ENCODE results near the gene GATA1.

GATA1 gene

GRCh38 chrX:48784726-48785125 lies 1.7 kb upstream of the GATA1 start:
- in situ Hi-C loops (cut with MboI; ENCODE audit: low sequenced_read_pairs) = no loop called here

DNA sequence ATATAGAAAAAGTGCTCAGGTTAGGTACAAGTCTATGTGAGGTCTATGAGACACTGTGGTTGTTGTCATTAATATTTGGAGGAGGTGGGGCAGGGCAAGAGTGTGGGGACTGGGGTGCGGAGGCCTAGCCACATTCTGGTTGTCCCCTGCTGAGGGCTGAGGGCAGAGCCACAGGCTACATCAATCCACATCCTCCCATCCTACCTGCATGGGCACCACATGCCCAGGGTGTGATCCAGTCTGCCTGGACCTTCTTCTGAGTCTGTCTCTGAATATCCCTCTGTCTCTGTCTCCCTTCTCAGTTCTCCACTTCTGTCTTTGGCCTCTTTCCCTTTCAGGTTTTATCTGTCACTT lies 1.2 kb upstream of the GATA1 start:
- in situ Hi-C loops (cut with MboI; ENCODE audit: low sequenced_read_pairs) = no loop called here

- in situ Hi-C loops (cut with MboI; ENCODE audit: low sequenced_read_pairs) = no loop called here
Observed at GRCh38 chrX:48785540-48786214, 713 bp upstream of the GATA1 start.

DNA sequence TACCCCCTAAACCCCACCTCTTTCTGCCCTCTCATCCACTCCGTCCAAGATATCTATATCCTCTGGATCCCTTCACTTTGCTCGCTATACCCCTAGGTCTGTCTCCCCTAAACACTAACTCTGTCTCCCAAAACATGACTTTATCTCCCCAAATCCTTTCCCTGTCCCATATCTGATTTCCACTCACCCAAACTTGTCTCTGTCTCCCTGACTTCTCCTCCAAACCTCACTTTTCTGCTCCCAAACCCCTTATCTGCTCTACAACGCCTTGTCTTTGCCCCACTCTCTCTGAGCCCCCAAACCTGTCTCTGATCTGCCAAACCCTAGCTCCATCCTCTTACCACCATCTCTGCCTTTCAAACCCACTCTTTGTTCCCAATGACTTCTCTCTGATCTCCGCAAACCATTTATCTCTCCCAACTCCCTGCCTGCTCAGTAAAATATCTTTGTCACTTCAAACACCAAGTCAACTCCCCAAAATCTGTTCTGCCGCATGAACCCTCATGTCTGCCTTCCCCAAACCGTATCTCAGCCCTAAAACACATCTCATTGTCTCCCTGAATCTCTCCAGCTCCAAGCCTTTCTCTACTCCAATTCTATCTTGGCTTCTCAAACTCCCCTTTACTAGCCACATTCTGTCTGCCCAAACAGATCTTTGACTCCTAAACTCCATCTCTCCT lies 575 bp downstream of the GATA1 start:
- in situ Hi-C loops (cut with MboI; ENCODE audit: low sequenced_read_pairs) = no loop called here

DNA sequence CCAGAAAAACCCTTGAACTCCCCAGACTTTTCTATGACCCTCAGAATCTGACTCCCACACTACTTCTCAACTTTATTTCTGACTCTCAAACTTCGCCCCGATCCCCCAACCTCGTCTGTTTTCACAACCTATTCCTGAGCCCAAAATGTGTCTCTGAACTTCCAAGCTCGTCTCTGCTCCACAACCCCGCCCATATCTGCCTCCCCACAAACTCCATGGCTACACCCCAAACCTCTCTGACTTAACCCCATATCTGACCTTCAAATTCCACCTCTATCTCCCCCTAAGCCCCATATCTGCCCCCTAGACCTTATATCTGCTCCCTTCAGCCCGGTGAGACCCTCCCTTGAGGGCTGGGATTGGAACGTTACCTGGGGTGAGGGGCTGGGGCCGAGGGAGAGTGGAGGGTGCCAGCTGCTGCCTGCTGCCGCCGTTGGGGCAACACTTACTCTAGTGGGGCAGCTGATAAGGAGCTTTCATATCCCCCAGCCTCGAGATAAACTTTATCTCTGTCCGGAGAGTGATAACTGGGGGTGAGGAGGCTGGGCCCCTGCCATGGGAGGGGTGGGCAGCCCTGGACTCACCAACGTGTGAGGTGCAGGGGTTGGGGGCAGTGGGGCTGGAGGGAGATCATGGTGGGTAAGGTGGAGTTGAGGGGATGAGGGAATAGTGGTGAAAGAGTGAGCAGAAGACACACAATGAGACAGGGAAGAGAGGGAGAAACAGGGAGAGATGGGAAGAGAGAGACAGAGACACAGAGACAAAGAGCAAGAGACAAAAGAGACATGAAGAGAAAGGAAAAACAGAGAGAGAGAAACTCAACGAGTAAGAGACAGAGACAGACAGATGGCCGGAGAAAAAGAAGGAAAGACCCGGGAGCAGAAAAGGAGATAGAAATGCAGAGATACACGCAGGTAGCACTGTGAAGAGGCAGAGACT lies 1.4 kb downstream of the GATA1 start:
- in situ Hi-C loops (cut with MboI; ENCODE audit: low sequenced_read_pairs) = no loop called here

DNA sequence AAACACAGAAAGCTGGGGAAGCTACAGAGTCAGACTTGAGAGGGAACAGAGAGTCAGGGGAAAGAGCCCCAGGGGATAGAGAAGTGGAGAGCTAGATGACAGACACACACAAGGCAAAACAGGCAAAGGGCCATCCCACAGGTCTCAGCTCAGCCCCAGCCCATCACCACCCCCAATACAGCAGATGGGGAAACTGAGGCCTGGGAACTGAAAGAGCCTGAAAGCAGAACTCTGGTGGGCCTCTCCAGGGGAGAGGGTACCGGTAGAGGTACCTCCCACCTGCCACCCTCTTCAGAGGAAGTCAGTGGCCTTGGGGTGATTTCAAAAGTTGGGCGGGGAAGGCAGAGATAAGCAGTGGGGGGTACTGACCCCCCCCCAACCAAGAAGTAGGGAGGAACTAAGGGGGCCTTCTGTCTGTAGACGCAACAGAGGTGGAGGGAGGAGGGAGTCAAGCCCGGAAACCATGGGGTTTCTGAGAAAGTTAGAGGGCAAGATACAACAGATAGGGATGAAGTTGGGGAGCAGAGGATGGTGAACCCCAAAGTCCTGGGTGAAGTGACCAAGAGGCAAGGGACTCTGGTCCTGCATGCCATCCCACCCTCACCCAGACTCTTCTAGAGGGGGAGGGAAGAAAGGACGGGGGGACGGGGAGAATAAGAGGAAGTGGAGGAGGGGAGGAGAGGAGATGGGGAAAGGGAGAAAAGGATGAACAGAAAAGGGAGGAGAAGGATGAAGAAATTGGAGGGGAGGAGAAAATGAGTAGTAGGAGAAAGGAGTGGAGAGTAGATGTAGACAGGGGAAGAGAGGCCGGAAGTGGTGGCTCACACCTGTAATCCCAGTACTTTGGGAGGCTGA lies 3.2 kb downstream of the GATA1 start:
- in situ Hi-C loops (cut with MboI; ENCODE audit: low sequenced_read_pairs) = no loop called here

DNA sequence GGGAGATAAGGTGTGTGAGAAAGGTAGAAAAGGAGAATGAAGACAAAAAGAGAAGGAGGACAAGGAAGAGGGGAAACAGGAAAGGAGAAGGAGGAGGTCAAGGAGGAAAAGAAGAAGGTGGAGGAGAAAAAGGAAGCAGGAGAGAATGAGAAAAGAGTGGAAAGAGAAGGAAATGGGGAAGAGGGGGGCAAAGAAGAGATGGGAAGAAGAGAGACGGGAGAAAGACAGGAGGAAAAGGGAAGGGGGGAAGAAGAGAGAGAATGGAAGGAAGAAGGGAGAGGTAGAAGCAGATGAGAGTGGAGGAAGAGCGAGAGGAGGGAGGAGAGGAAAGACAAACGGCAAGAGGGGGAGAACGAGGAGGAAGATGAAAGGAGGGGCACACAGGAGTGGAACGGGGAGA lies 4.1 kb downstream of the GATA1 start:
- in situ Hi-C loops (cut with MboI; ENCODE audit: low sequenced_read_pairs) = no loop called here

- in situ Hi-C loops (cut with MboI; ENCODE audit: low sequenced_read_pairs) = no loop called here
Observed at GRCh38 chrX:48791063-48791820, 4.9 kb downstream of the GATA1 start.

DNA sequence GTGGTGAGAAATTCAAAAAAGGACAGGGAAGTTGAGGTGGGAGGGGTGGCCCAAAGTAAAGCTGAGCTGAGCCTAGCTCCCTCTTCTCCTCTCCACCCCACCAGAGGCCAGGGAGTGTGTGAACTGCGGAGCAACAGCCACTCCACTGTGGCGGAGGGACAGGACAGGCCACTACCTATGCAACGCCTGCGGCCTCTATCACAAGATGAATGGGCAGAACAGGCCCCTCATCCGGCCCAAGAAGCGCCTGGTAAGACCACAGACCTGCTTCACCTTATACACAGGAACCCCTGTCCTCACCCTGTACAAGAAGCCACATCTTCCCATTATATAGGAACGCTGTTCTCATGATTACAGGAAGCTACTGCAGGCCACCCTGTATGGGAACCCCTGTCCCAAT lies 5.8 kb downstream of the GATA1 start:
- in situ Hi-C loops (cut with MboI; ENCODE audit: low sequenced_read_pairs) = no loop called here

GRCh38 chrX:48793935-48794334 lies 7.5 kb downstream of the GATA1 start:
- in situ Hi-C loops (cut with MboI; ENCODE audit: low sequenced_read_pairs) = no loop called here

DNA sequence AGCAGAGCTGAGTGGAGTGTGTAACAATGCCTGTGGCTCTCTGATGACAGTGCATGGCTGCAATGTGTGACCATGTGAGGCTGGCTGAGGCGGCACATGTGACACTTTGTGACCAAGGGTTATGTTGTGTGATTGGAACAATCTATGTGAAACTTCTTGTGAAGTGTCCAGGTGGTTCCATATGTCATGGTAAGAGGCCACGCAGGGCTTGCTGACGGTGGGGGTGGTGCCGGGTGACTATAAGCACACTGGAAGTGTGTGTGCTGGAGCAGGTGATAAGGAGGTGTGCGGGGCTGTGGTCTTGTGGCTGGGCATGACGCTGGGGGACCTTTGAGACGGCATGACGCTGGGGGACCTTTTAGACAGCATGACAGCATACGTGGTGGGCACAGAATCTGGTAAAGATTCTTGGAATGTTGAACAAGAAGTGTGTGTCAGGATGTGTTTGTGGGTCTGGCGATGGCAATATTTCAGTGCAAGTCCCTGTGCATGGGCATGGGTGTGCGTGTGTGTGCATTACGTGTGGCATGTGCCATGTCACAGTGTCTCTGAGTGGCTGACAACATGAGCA lies 8.0 kb downstream of the GATA1 start:
- in situ Hi-C loops (cut with MboI; ENCODE audit: low sequenced_read_pairs) = no loop called here

- in situ Hi-C loops (cut with MboI; ENCODE audit: low sequenced_read_pairs) = no loop called here
Observed at GRCh38 chrX:48794911-48795515, 8.6 kb downstream of the GATA1 start.

DNA sequence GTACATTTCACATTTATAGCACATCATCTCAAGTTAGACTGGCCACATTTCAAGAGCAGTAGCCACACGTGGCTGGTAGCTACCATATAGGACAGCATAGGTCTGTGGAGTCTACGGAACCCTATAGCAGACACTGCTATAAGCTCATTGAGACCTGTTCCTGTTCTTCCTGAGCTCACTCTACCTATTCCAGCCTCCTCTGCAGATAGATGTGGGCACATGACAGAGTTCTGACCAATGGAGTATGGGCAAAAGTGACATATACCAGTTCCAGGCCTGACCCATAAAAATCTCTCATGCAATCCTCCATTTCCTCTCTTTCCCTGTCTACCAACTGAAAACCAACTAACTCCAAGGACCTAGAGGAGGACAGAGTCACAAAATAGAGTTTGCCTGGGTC lies 11.9 kb downstream of the GATA1 start:
- in situ Hi-C loops (cut with MboI; ENCODE audit: low sequenced_read_pairs) = no loop called here

- in situ Hi-C loops (cut with MboI; ENCODE audit: low sequenced_read_pairs) = no loop called here
Observed at GRCh38 chrX:48800574-48801279, 14.3 kb downstream of the GATA1 start.

GRCh38 chrX:48801280-48802088 lies 15.1 kb downstream of the GATA1 start, which contains the start of gene HDAC6:
Gene HDAC6 (plus strand): TSS chrX:48802067. CDS start chrX:48802693, 626 bp downstream.
- in situ Hi-C loops (cut with MboI; ENCODE audit: low sequenced_read_pairs) = no loop called here

- in situ Hi-C loops (cut with MboI; ENCODE audit: low sequenced_read_pairs) = no loop called here
Observed at GRCh38 chrX:48802089-48802904, 15.9 kb downstream of the GATA1 start.

DNA sequence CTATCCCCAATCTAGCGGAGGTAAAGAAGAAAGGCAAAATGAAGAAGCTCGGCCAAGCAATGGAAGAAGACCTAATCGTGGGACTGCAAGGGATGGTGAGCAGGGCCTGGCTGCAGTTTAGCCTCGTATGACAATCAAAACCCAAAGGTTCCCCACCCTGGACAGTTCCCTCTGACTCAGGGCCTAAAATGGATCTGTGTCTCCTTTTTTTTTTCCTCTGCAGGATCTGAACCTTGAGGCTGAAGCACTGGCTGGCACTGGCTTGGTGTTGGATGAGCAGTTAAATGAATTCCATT lies 16.5 kb downstream of the GATA1 start:
- in situ Hi-C loops (cut with MboI; ENCODE audit: low sequenced_read_pairs) = no loop called here
